WTC11 (cell line): ENCODE data around the gene FBXO45. TPM values are rescaled to one million over a fixed set of nuclear protein-coding genes. Genes with fewer than 3 reads are reported as not detected.

Experiments used
- ATAC-seq: fragments of 200-7000 bp; cut with Tn5 transposase; 2 replicates; pipeline ENCODE4 v1.10.0; 2021; ENCODE audit warnings: mild to moderate bottlenecking, moderate library complexity
- CTCF ChIA-PET: fragments of 300-600 bp; sonication (Branson Sonifier 250); formaldehyde crosslinking; loops from one replicate; lab custom pipeline; 2021; ENCODE audit warnings: antibody characterized with exemption; lab: Charles Lee
- POLR2A ChIA-PET: fragments of 350-600 bp; sonication (Branson Sonifier 250); formaldehyde crosslinking; loops from one replicate; lab custom pipeline; 2021; ENCODE audit warnings: antibody characterized with exemption; lab: Charles Lee
- DNase-seq: peaks from one replicate; pipeline ENCODE4 v3.0.0; 2021; ENCODE audit warnings: low spot score
- H3K27ac Mint-ChIP-seq: 2 replicates; pipeline ENCODE4 v1.8.0; 2021; ENCODE audit warnings: mixed read lengths
- H3K27me3 Mint-ChIP-seq: 2 replicates; pipeline ENCODE4 v1.8.0; 2021; ENCODE audit warnings: low read depth, mild to moderate bottlenecking, moderate library complexity, mixed read lengths
- H3K36me3 Mint-ChIP-seq: 2 replicates; pipeline ENCODE4 v1.8.0; 2021; ENCODE audit warnings: mixed read lengths
- H3K4me1 Mint-ChIP-seq: 2 replicates; pipeline ENCODE4 v1.8.0; 2022; ENCODE audit warnings: mixed read lengths
- H3K4me3 Mint-ChIP-seq: 2 replicates; pipeline ENCODE4 v1.8.0; 2021; ENCODE audit warnings: mild to moderate bottlenecking, moderate library complexity, mixed read lengths
- H3K9me3 Mint-ChIP-seq: 2 replicates; pipeline ENCODE4 v1.8.0; 2021; ENCODE audit warnings: mixed read lengths
- AR ChIP-seq: fragments of 250-450 bp; sonication (Bioruptor Pico); IDR thresholded peaks from 2 replicates; pipeline ENCODE4 v1.9.0; 2021; ENCODE audit warnings: mild to moderate bottlenecking
- ARID4B ChIP-seq: sonication (generic); formaldehyde crosslinking; IDR thresholded peaks from 2 replicates; pipeline ENCODE4 v1.8.0; 2023; ENCODE audit warnings: missing genetic modification reagents, mild to moderate bottlenecking, borderline replicate concordance
- ATF2 ChIP-seq: sonication (generic); formaldehyde crosslinking; IDR thresholded peaks from 2 replicates; pipeline ENCODE4 v1.8.1; 2022; ENCODE audit warnings: low read depth, missing genetic modification reagents, borderline replicate concordance
- ATF6 ChIP-seq: sonication (generic); formaldehyde crosslinking; IDR thresholded peaks from 2 replicates; pipeline ENCODE4 v1.8.1; 2023; ENCODE audit warnings: mild to moderate bottlenecking, missing genetic modification reagents
- CBFB ChIP-seq: sonication (generic); formaldehyde crosslinking; IDR thresholded peaks from 2 replicates; pipeline ENCODE4 v1.8.1; 2022; ENCODE audit warnings: mild to moderate bottlenecking, low read depth, missing genetic modification reagents
- E2F1 ChIP-seq: sonication (generic); formaldehyde crosslinking; IDR thresholded peaks from 2 replicates; pipeline ENCODE4 v1.8.0; 2022; ENCODE audit warnings: mild to moderate bottlenecking, missing genetic modification reagents
- E2F5 ChIP-seq: sonication (generic); formaldehyde crosslinking; IDR thresholded peaks from 2 replicates; pipeline ENCODE4 v1.8.1; 2022; ENCODE audit warnings: mild to moderate bottlenecking, moderate library complexity, missing genetic modification reagents
- EMX1 ChIP-seq: fragments of 250-450 bp; sonication (Bioruptor Pico); IDR thresholded peaks from 2 replicates; pipeline ENCODE4 v1.8.0; 2021; ENCODE audit warnings: mild to moderate bottlenecking
- ETV6 ChIP-seq: sonication (generic); formaldehyde crosslinking; IDR thresholded peaks from 2 replicates; pipeline ENCODE4 v1.8.1; 2022; ENCODE audit warnings: mild to moderate bottlenecking, missing genetic modification reagents
- GRHL2 ChIP-seq: fragments of 250-450 bp; sonication (Bioruptor Pico); IDR thresholded peaks from 2 replicates; pipeline ENCODE4 v1.8.0; 2022; ENCODE audit warnings: mild to moderate bottlenecking, moderate library complexity; ENCODE audit not compliant: insufficient replicate concordance, severe bottlenecking
- GTF2I ChIP-seq: fragments of 250-450 bp; sonication (Bioruptor Pico); conservative IDR thresholded peaks from 2 replicates; pipeline ENCODE4 v1.4.0; 2021; ENCODE audit warnings: mild to moderate bottlenecking
- IRF2 ChIP-seq: sonication (generic); formaldehyde crosslinking; IDR thresholded peaks from 2 replicates; pipeline ENCODE4 v1.8.0; 2022; ENCODE audit warnings: low read depth, missing genetic modification reagents, borderline replicate concordance
- MXD4 ChIP-seq: fragments of 250-450 bp; sonication (Bioruptor Pico); IDR thresholded peaks from 2 replicates; pipeline ENCODE4 v1.8.0; 2021; ENCODE audit warnings: mild to moderate bottlenecking, moderate library complexity, borderline replicate concordance
- NFATC4 ChIP-seq: fragments of 250-450 bp; sonication (Bioruptor Pico); IDR thresholded peaks from 2 replicates; pipeline ENCODE4 v1.9.0; 2021; ENCODE audit warnings: mild to moderate bottlenecking
- PRRX2 ChIP-seq: fragments of 250-450 bp; sonication (Bioruptor Pico); IDR thresholded peaks from 2 replicates; pipeline ENCODE4 v1.8.0; 2021; ENCODE audit warnings: mild to moderate bottlenecking
- SMAD3 ChIP-seq: sonication (generic); formaldehyde crosslinking; IDR thresholded peaks from 2 replicates; pipeline ENCODE4 v1.8.0; 2022; ENCODE audit warnings: missing genetic modification reagents, mild to moderate bottlenecking, borderline replicate concordance
- SMAD4 ChIP-seq: sonication (generic); formaldehyde crosslinking; IDR thresholded peaks from 2 replicates; pipeline ENCODE4 v1.8.0; 2022; ENCODE audit warnings: mild to moderate bottlenecking, missing genetic modification reagents
- SOX15 ChIP-seq: fragments of 250-450 bp; sonication (Bioruptor Pico); IDR thresholded peaks from 2 replicates; pipeline ENCODE4 v1.9.0; 2021; ENCODE audit warnings: mild to moderate bottlenecking
- TEAD1 ChIP-seq: sonication (generic); formaldehyde crosslinking; IDR thresholded peaks from 2 replicates; pipeline ENCODE4 v1.8.0; 2022; ENCODE audit warnings: mild to moderate bottlenecking, missing genetic modification reagents
- USF2 ChIP-seq: sonication (generic); formaldehyde crosslinking; IDR thresholded peaks from 2 replicates; pipeline ENCODE4 v1.8.1; 2023; ENCODE audit warnings: mild to moderate bottlenecking, missing genetic modification reagents, moderate library complexity
- ZNF232 ChIP-seq: sonication (generic); formaldehyde crosslinking; IDR thresholded peaks from 2 replicates; pipeline ENCODE4 v1.8.0; 2022; ENCODE audit warnings: mild to moderate bottlenecking, missing genetic modification reagents
- ZNF396 ChIP-seq: fragments of 250-450 bp; sonication (Bioruptor Pico); IDR thresholded peaks from 2 replicates; pipeline ENCODE4 v1.8.0; 2021; ENCODE audit warnings: mild to moderate bottlenecking, moderate library complexity, borderline replicate concordance
- ZNF423 ChIP-seq: fragments of 250-450 bp; sonication (Bioruptor Pico); IDR thresholded peaks from 2 replicates; pipeline ENCODE4 v2.1.2; 2022; ENCODE audit warnings: mild to moderate bottlenecking, moderate library complexity
- total RNA-seq: library from RNA; stranded (reverse); gene quantifications from 3 replicates; pipeline ENCODE4 v1.2.3, GENCODE V29; 2021

FBXO45 gene
- total RNA-seq, 1 experiment from 2014 or later = 15.4 TPM

- Mint-ChIP-seq H3K27me3 (peaks cover 13% of the 10 kb centered on the region), H3K9me3 (peaks cover 34% of the 10 kb centered on the region), H3K4me1 (peaks cover 13% of the 10 kb centered on the region), H3K36me3 (peaks cover 17% of the 10 kb centered on the region), H3K27ac (peak overlapping the region; percentile 83), H3K4me3 (no peak overlapping the region; the same call in 1 of the 2 replicates)
- ATAC-seq = peak; percentile 46
- ChIA-PET POLR2A (no interaction called here), CTCF (interaction anchor here (4.6 kb wide), 1 partner anchor 10 kb away, joined by 27 read pairs; no protein-coding TSS in a partner anchor)
- peak; percentile 80 for DNase-seq
- TF ChIP-seq ZNF423 (CRISPR knock-in tag) (peak; percentile 96), SMAD4 (CRISPR knock-in tag) (no peak), CBFB (no peak), E2F1 (CRISPR knock-in tag) (no peak), TEAD1 (CRISPR knock-in tag) (peak; percentile 80; the same call in 1 of the 2 replicates), SMAD3 (CRISPR knock-in tag) (0 out of 2 replicates have a peak, but pooled peaks have one; percentile 36), GRHL2 (CRISPR knock-in tag) (no peak), ARID4B (no peak), E2F5 (CRISPR knock-in tag) (no peak), ZNF396 (CRISPR knock-in tag) (no peak), ATF6 (CRISPR knock-in tag) (no peak), EMX1 (no peak), PRRX2 (CRISPR knock-in tag) (no peak), ETV6 (CRISPR knock-in tag) (peak; percentile 69; the same call in 1 of the 2 replicates), MXD4 (CRISPR knock-in tag) (no peak), GTF2I (CRISPR knock-in tag) (no peak), USF2 (CRISPR knock-in tag) (peak; percentile 59), ZNF232 (no peak), AR (CRISPR knock-in tag) (no peak), ATF2 (CRISPR knock-in tag) (no peak), IRF2 (CRISPR knock-in tag) (no peak), NFATC4 (CRISPR knock-in tag) (no peak), SOX15 (no peak)
These were observed 35.2 kb upstream of the FBXO45 start for GRCh38 chr3:196533260-196533681.
